Measurements from ENCODE around the gene GRIK4.

GRCh38 chr11:120914601-120915000, 403.1 kb downstream of the GRIK4 start:
- TF ChIP-seq CTCF (IDR thresholded peaks at IDR 0.05; ENCODE audit: insufficient read depth, low read length) = no peak
- no peak for TF ChIP-seq GABPA (IDR thresholded peaks at IDR 0.05; ENCODE audit: low read depth)
- no peak for TF ChIP-seq POLR2AphosphoS5 (IDR thresholded peaks at IDR 0.05; ENCODE audit: low read depth)
